Vagina (tissue), 2 donors: ENCODE measurements around the gene CYSLTR2.

Experiments used
- CTCF ChIP-seq, 3 experiments: fragments of 450-650 bp in 2 of 3; fragments of 200-600 bp in 1 of 3; sonication (generic) in 1 of 3; IDR thresholded peaks; one replicate each; pipeline ENCODE4 v1.5.1; 2017 to 2019; ENCODE audit warnings: antibody characterized with exemption in 3 of 3, mild to moderate bottlenecking in 2 of 3, moderate library complexity in 2 of 3
- POLR2A ChIP-seq, 2 donors: fragments of 450-650 bp; IDR thresholded peaks; one replicate each; pipeline ENCODE4 v1.6.1; 2017; ENCODE audit warnings: antibody characterized with exemption in 2 of 2, mild to moderate bottlenecking in 2 of 2, moderate library complexity in 2 of 2
- POLR2AphosphoS5 ChIP-seq, 2 donors: sonication (generic); formaldehyde crosslinking; IDR thresholded peaks; one replicate each; pipeline ENCODE4 v1.9.0; 2017; ENCODE audit warnings: antibody characterized with exemption in 2 of 2, mild to moderate bottlenecking in 2 of 2, low read depth in 1 of 2; ENCODE audit not compliant: insufficient read depth in 1 of 2

DNA sequence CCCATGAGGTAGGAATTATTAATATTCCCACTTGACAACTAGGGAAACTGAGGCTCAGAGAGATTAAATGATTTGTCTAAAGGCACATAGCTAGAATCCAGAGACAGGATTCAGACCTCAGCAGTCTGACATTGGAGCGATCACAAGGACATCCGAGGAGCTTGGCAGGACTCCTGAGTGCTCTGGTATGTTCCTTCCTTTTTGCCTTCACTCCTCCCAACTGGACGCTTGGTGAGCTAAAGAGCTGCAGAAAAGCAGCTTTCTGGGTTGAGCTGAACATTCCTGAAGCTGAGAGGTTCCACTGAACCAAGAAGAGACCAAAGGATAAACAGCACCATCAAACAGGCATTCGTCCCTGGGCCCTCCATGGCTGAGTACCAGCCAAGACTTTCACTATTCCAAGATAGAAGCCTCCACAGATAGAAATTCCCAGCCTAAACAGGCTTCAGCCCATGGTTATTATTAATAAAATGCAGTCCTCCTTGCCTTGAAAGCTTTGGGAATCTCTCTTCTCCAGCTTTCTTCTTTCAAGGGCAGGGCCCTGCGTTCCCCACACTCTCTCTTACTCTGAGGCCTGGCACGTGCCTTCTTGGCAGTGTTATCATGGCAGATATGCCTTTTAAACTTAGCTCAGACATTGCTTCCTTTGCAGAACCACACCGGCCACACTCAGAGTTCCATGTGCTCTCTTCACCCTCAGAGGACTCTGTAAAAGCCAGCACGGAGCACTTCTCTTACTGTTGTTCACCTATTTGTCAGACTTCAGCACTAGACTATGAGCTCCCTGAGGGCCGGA lies 97.1 kb downstream of the CYSLTR2 start:
- TF ChIP-seq CTCF (IDR thresholded peaks at IDR 0.05) (peak in 1 of 3 experiments; percentile 14), POLR2A (IDR thresholded peaks at IDR 0.05) (no peak), POLR2AphosphoS5 (IDR thresholded peaks at IDR 0.05; ENCODE audit: insufficient read depth in 1 of 2, low read depth in 1 of 2) (no peak)
